ENCODE results near the gene LSS. TPM values are rescaled to one million over a fixed set of nuclear protein-coding genes. Genes with fewer than 3 reads are reported as not detected.

Gene LSS
- total and polyA plus RNA-seq, 2 donors (not counting 3 experiments of a cell fraction or from before 2014, with no cell fraction given): 120 to 141 TPM

DNA sequence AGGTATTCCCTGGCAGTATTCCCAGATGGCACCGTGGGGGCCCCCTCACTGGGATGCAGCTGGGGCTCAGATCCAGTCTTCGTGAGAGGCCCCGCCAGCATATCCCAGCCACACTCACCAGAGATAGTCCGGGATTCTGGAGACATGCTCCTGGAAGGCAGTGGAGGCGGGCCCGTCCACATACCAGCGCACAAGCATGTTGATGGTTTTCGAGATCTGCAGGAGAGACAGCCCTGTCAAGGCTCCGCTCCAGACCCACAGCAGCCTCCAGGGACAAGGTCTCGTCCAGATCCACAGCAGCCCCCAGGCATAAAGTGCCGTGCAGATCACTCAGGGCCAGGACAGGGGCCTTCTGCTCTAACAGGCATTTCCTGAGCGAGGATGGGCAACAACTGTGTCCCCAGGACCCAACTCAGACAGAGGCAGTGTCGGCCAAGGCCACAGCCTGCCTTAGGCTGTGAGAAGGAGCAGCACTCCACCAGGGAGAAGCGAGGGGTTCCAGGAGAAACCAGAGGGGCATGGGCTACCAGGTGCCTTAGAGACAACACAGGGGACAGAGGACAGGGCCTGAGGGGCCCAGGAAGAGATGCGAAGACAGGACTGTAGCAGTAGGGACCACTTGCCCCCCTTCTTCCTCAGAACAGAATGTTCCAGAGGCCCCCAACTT, 14.8 kb downstream of the LSS start:
- dilution Hi-C loops (cut with MboI; ENCODE audit: extremely low pct_ligation_motif_present, low sequenced_read_pairs) (no loop called here), intact Hi-C loops (cut with micrococcal nuclease) (no loop called here)
- DNase-seq (ENCODE audit: low read depth, low spot score) (no peak), FAIRE-seq (no peak)
- Histone ChIP-seq H3K4me1 (ENCODE audit: control insufficient read depth, extremely low read depth, insufficient read depth, low read length) (no peaks in the 10 kb centered on the region), H3K4me3 (replicated peaks in 1 of 3; ENCODE audit: insufficient read depth in 1 of 3, low read depth in 1 of 3, low read length in 3 of 3) (no peak overlapping the region), H3K27ac (ENCODE audit: insufficient read depth, low read depth, low read length) (no peak overlapping the region), H3K9me1 (replicated peaks; ENCODE audit: control insufficient read depth, extremely low read depth, insufficient read depth, low read length) (no peaks in the 10 kb centered on the region), H3K36me3 (ENCODE audit: control insufficient read depth in 2 of 2, extremely low read depth in 1 of 2, insufficient read depth in 2 of 2, low read length in 2 of 2) (peaks cover 10 to 25% of the 10 kb centered on the region in 2 experiments), H3K4me2 (ENCODE audit: insufficient read depth, low read length) (no peak overlapping the region), H3K9me3 (replicated peaks; ENCODE audit: control insufficient read depth, insufficient read depth, low read length) (no peaks in the 10 kb centered on the region), H3K9ac (replicated peaks; ENCODE audit: extremely low read depth, insufficient read depth, low read length) (no peak overlapping the region), H4K20me1 (replicated peaks; ENCODE audit: control insufficient read depth, extremely low read depth, insufficient read depth, low read length) (no peaks in the 10 kb centered on the region), H3K27me3 (ENCODE audit: control insufficient read depth in 2 of 2, insufficient read depth in 2 of 2, low read length in 2 of 2) (no peaks in the 10 kb centered on the region), H3K79me2 (ENCODE audit: control insufficient read depth, insufficient read depth, low read length) (no peaks in the 10 kb centered on the region), H2AFZ (ENCODE audit: low read depth, low read length) (no peak overlapping the region)
- ChIA-PET CTCF (no interaction called here), POLR2A (no interaction called here)
- TF ChIP-seq EZH2 (IDR thresholded peaks at IDR 0.05; ENCODE audit: borderline replicate concordance, low read depth, low read length, severe bottlenecking) (no peak), FOS (IDR thresholded peaks at IDR 0.05; ENCODE audit: borderline replicate concordance, insufficient read depth, low read length) (no peak), POLR2A (IDR thresholded peaks at IDR 0.05; ENCODE audit: low read depth, low read length) (no peak), JUN (IDR thresholded peaks at IDR 0.05; ENCODE audit: borderline replicate concordance, insufficient read depth, insufficient read length, low read depth) (no peak), MYC (IDR thresholded peaks at IDR 0.05; ENCODE audit: low read depth, low read length) (no peak), POLR2AphosphoS5 (IDR thresholded peaks at IDR 0.05; ENCODE audit: insufficient read depth, low read depth, low read length) (no peak), GATA2 (IDR thresholded peaks at IDR 0.05; ENCODE audit: insufficient read depth, insufficient read length, low read depth, low read length) (no peak)
- TF ChIP-seq, protein P1, sequence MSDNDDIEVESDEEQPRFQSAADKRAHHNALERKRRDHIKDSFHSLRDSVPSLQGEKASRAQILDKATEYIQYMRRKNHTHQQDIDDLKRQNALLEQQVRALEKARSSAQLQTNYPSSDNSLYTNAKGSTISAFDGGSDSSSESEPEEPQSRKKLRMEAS (IDR thresholded peaks at IDR 0.05; ENCODE audit: insufficient read depth, insufficient read length): no peak
- TF ChIP-seq, protein P2, sequence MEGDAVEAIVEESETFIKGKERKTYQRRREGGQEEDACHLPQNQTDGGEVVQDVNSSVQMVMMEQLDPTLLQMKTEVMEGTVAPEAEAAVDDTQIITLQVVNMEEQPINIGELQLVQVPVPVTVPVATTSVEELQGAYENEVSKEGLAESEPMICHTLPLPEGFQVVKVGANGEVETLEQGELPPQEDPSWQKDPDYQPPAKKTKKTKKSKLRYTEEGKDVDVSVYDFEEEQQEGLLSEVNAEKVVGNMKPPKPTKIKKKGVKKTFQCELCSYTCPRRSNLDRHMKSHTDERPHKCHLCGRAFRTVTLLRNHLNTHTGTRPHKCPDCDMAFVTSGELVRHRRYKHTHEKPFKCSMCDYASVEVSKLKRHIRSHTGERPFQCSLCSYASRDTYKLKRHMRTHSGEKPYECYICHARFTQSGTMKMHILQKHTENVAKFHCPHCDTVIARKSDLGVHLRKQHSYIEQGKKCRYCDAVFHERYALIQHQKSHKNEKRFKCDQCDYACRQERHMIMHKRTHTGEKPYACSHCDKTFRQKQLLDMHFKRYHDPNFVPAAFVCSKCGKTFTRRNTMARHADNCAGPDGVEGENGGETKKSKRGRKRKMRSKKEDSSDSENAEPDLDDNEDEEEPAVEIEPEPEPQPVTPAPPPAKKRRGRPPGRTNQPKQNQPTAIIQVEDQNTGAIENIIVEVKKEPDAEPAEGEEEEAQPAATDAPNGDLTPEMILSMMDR (IDR thresholded peaks at IDR 0.05; ENCODE audit: extremely low read depth in 1 of 2, insufficient read depth in 1 of 2, low read depth in 1 of 2, low read length in 2 of 2): no peak
- BruUV-seq (replicated peaks): no TSS peak

Measured in endothelial cell of umbilical vein (primary cell).